IPS-18a (cell line): ENCODE results near the gene PPEF2.
"Not testable (repeated sequence)": the region's sequence is repeated elsewhere in the genome, so short reads cannot be mapped to it uniquely, and the experiment has no call there.

Source experiments
- H3K27ac ChIP-seq: one replicate; pipeline ENCODE4 v1.5.1; 2013; ENCODE audit warnings: low read length
- H3K27me3 ChIP-seq: one replicate; pipeline ENCODE4 v1.6.1; 2013; ENCODE audit warnings: mild to moderate bottlenecking, low read length; ENCODE audit not compliant: control insufficient read depth, insufficient read depth
- H3K36me3 ChIP-seq: one replicate; pipeline ENCODE4 v1.6.1; 2013; ENCODE audit warnings: low read depth, low read length; ENCODE audit not compliant: control insufficient read depth
- H3K4me1 ChIP-seq: one replicate; pipeline ENCODE4 v1.6.1; 2013; ENCODE audit warnings: low read depth, low read length; ENCODE audit not compliant: control insufficient read depth
- H3K4me3 ChIP-seq: one replicate; pipeline ENCODE4 v1.5.1; 2013; ENCODE audit warnings: low read length
- H3K9ac ChIP-seq: one replicate; pipeline ENCODE4 v1.6.1; 2013; ENCODE audit warnings: mild to moderate bottlenecking, low read length, moderate library complexity
- H3K9me3 ChIP-seq: one replicate; pipeline ENCODE4 v1.6.1; 2013; ENCODE audit warnings: low read depth, low read length; ENCODE audit not compliant: control insufficient read depth

The PPEF2 gene

DNA sequence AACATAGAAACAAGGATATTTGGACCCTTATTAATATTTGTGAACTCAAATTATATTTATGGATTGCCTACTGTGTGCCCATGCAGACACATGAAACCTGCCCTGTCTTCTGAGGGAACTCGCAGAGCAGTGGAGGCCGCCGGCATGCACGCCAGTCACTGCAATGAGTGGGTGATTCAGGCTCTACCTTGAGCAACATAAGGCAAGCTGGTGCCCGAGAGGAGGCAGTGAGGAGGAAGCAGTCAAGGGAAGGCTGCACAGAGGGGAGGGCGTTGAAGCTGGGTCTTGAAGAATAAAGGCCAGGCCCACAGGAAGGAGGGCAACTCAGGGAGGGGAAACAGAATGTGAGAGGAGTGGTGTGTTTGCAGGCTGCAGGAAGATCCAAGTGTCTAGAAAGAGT, 52.8 kb downstream of the PPEF2 start:
- H3K9ac ChIP-seq = no peak overlapping the region
- H3K27me3 ChIP-seq = no peaks in the 10 kb centered on the region
- no peaks in the 10 kb centered on the region for H3K9me3 ChIP-seq
- H3K36me3 ChIP-seq = no peaks in the 10 kb centered on the region
- H3K27ac ChIP-seq = no peak overlapping the region
- H3K4me1 ChIP-seq = peaks cover 7% of the 10 kb centered on the region
- H3K4me3 ChIP-seq = no peak overlapping the region

GRCh38 chr4:75848891-75849290, 53.4 kb downstream of the PPEF2 start:
- Histone ChIP-seq H3K9ac (no peak overlapping the region), H3K4me1 (peaks cover 7% of the 10 kb centered on the region), H3K27ac (no peak overlapping the region), H3K27me3 (no peaks in the 10 kb centered on the region), H3K36me3 (no peaks in the 10 kb centered on the region), H3K4me3 (no peak overlapping the region), H3K9me3 (no peaks in the 10 kb centered on the region)

GRCh38 chr4:75848171-75848760, 54.0 kb downstream of the PPEF2 start:
- H3K27ac ChIP-seq, H3K9me3 ChIP-seq, H3K4me3 ChIP-seq, H3K4me1 ChIP-seq, H3K9ac ChIP-seq, H3K27me3 ChIP-seq, H3K36me3 ChIP-seq: not testable (repeated sequence)

GRCh38 chr4:75845992-75846391, 56.3 kb downstream of the PPEF2 start:
- no peaks in the 10 kb centered on the region for H3K9me3 ChIP-seq
- H3K27ac ChIP-seq = no peak overlapping the region
- no peaks in the 10 kb centered on the region for H3K27me3 ChIP-seq
- no peaks in the 10 kb centered on the region for H3K36me3 ChIP-seq
- H3K4me1 ChIP-seq = peaks cover 13% of the 10 kb centered on the region
- no peak overlapping the region for H3K9ac ChIP-seq
- no peak overlapping the region for H3K4me3 ChIP-seq

GRCh38 chr4:75844151-75844662, 58.0 kb downstream of the PPEF2 start:
- Histone ChIP-seq H3K36me3 (no peaks in the 10 kb centered on the region), H3K27me3 (no peaks in the 10 kb centered on the region), H3K9ac (no peak overlapping the region), H3K9me3 (no peaks in the 10 kb centered on the region), H3K4me1 (peaks cover 8% of the 10 kb centered on the region), H3K4me3 (no peak overlapping the region), H3K27ac (no peak overlapping the region)

DNA sequence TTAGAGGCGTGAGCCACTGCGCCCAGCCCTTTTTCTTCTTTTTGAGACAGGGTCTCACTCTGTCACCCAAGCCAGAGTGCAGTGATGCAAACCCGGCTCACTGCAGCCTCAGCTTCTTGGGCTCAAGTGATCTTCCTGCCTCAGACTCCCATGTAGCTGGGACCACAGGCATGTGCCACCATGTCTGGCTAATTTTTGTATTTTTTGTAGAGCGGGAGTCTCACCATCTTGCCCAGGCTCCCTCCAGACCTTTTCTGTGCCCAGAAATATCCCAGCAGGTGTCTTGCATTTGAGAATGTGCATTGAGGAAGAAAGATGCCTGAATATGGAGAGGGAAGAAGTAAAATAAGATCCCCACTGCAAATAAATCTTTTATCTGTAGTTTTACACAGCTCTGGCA, 58.7 kb downstream of the PPEF2 start:
- Histone ChIP-seq H3K9me3 (no peaks in the 10 kb centered on the region), H3K27me3 (no peaks in the 10 kb centered on the region), H3K36me3 (no peaks in the 10 kb centered on the region), H3K9ac (no peak overlapping the region), H3K27ac (no peak overlapping the region), H3K4me3 (no peak overlapping the region), H3K4me1 (peaks cover 8% of the 10 kb centered on the region)

- no peak overlapping the region for H3K27ac ChIP-seq
- peaks cover 8% of the 10 kb centered on the region for H3K4me1 ChIP-seq
- no peaks in the 10 kb centered on the region for H3K9me3 ChIP-seq
- no peak overlapping the region for H3K4me3 ChIP-seq
- no peaks in the 10 kb centered on the region for H3K27me3 ChIP-seq
- no peaks in the 10 kb centered on the region for H3K36me3 ChIP-seq
- no peak overlapping the region for H3K9ac ChIP-seq
Measured at GRCh38 chr4:75841641-75842520, 60.4 kb downstream of the PPEF2 start.

DNA sequence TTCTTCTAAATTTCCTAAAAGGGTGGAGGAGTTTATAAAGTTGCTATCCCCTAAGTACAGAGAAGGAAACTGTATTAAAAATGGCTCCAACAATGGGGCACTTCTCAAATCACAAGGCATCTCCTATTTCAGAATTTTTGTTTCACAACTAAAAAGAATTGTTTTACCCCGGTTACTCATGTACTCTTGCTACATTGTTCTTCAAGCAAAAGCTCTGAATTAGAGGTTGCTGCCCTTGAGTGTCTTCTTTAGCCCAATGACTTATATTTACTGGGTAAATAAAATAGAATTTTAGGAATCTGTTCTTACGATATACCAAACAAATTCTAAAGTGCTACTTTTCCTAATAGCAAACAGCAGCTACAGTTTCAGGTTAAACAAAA, 67.5 kb downstream of the PPEF2 start:
- no peak overlapping the region for H3K4me3 ChIP-seq
- H3K9me3 ChIP-seq = no peaks in the 10 kb centered on the region
- peaks cover 10% of the 10 kb centered on the region for H3K4me1 ChIP-seq
- no peak overlapping the region for H3K9ac ChIP-seq
- no peak overlapping the region for H3K27ac ChIP-seq
- no peaks in the 10 kb centered on the region for H3K36me3 ChIP-seq
- H3K27me3 ChIP-seq = no peaks in the 10 kb centered on the region

DNA sequence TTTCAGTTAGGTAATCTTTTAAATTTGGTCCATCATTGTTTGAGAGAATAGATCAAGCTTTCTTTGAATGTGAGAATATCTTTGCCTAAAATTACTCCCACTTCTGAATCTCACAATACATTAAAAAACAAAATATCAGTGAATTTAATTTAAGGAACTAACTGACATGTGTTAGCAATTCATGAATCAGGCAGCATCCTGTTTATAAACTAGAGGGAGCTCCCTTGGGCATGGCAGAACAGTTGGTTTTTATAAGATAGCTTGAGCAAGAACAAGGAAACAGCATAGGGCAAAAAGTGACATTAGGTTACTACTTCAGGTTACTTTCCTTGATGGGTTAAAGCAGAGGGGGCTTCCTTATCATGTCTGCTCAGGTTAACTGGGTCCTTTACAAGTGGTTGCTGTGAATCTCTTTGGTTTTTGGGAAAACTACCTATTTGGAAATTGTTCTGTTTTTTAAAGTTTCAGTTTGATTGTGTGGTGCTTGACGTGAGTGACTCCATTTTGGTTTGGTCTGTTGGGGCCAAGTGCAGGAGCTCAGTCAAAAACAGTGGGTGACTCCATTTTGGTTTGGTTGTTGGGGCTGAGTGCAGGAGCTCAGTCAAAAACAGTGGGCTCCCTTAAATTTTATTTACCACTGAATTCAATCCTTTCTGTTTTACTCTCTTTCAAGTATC, 68.0 kb downstream of the PPEF2 start:
- Histone ChIP-seq H3K9ac (no peak overlapping the region), H3K36me3 (no peaks in the 10 kb centered on the region), H3K27ac (no peak overlapping the region), H3K9me3 (no peaks in the 10 kb centered on the region), H3K4me1 (peaks cover 10% of the 10 kb centered on the region), H3K27me3 (no peaks in the 10 kb centered on the region), H3K4me3 (no peak overlapping the region)

DNA sequence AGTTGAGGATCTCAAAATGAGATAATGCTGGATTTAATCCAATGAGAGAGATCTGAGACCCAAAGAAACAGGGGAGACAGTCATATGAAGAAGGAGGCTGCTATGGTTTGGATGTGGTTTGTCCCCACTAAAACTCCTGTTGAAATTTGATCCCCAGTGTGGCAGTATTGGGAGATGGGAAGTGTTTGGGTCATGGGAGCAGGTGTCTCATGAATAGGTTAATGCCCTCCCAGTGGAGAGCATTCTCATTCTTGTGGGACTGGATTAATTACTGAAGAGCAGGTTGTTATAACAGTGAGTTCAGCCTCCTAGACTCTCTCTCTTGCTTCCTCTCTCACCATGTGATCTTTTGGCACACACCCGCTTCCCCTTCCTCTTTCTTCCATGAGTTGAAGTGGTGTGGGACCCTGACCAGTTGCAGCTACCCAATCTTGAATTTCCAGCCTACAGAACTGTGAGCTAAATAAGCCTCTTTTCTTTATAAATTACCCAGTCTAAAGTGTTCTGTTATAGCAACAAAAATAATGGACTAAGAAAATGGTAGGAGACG, 70.3 kb downstream of the PPEF2 start:
- Histone ChIP-seq H3K4me1 (peaks cover 10% of the 10 kb centered on the region), H3K36me3 (no peaks in the 10 kb centered on the region), H3K9me3 (no peaks in the 10 kb centered on the region), H3K27me3 (no peaks in the 10 kb centered on the region), H3K4me3 (peak overlapping the region; percentile 12), H3K27ac (no peak overlapping the region), H3K9ac (no peak overlapping the region)

- Histone ChIP-seq H3K9ac (no peak overlapping the region), H3K36me3 (no peaks in the 10 kb centered on the region), H3K27ac (no peak overlapping the region)
Measured at GRCh38 chr4:75830906-75831305, 71.3 kb downstream of the PPEF2 start.

More at GRCh38 chr4:75830906-75831305, 71.3 kb downstream of the PPEF2 start:
- Histone ChIP-seq H3K9me3 (no peaks in the 10 kb centered on the region), H3K4me3 (no peak overlapping the region), H3K27me3 (no peaks in the 10 kb centered on the region), H3K4me1 (peaks cover 10% of the 10 kb centered on the region)
